IMR-90 (cell line): ENCODE results near the gene RMI2.

Experiments
- BHLHE40 ChIP-seq: fragments of 150-350 bp; IDR thresholded peaks from 2 replicates; pipeline ENCODE4 v1.6.1; 2016; ENCODE audit warnings: mild to moderate bottlenecking, low read depth, low read length
- NFE2L2 ChIP-seq: fragments of 150-350 bp; IDR thresholded peaks from 2 replicates; pipeline ENCODE4 v1.6.1; 2016; ENCODE audit warnings: low read depth, mild to moderate bottlenecking, low read length
- POLR2A ChIP-seq: IDR thresholded peaks from 2 replicates; pipeline ENCODE4 v1.6.1; 2012; ENCODE audit warnings: mild to moderate bottlenecking, low read depth, low read length
- RAD21 ChIP-seq: IDR thresholded peaks from 2 replicates; pipeline ENCODE4 v1.6.1; 2012; ENCODE audit warnings: low read length, improper control_type of control experiment
- RCOR1 ChIP-seq: IDR thresholded peaks from 2 replicates; pipeline ENCODE4 v1.6.1; 2012; ENCODE audit warnings: mild to moderate bottlenecking, low read length, improper control_type of control experiment; ENCODE audit not compliant: insufficient replicate concordance
- TF ChIP-seq, protein P1 (sequence below): conservative IDR thresholded peaks from 2 replicates; pipeline ENCODE4 v1.5.1; 2012; ENCODE audit warnings: mild to moderate bottlenecking, low read depth, low read length, improper control_type of control experiment
- TF ChIP-seq, protein P2 (sequence below): fragments of 150-350 bp; IDR thresholded peaks from 2 replicates; pipeline ENCODE4 v1.6.1; 2017; ENCODE audit warnings: mild to moderate bottlenecking, antibody characterized with exemption, low read length, low read depth

DNA sequence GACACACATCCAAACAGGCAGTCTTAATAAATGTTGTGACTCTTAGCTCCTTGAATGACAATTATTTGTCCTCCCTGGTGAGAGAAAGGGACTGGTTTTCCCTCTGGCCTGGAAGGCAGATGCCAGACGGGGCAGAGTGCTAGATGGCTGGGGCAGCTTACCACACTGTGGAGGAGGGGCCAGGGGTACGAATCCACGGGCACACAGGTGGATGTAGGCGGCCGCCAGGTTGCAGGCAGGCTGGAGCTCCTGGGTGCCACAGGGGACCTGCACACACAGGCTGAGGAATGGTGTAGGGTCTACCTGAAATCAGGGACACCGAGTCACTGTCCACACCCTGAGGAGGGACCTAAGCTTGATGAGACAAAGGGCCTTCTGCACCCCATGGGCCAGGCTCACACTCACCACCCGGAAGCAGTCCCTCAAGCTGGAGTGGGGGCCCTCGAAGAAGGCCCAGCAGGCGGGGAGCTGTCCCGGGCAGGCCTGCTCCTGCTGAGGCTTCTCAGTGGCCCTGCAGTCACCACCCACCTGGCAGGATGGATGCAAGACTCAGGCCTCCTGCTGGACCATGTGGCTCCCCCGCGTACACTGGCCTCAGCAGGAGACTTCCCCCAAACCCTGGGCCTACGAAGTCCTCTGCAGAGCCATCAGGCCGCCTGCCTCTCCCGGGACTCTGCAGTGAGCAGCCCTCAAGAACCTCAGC, 38.4 kb downstream of the RMI2 start:
- TF ChIP-seq, protein P1, sequence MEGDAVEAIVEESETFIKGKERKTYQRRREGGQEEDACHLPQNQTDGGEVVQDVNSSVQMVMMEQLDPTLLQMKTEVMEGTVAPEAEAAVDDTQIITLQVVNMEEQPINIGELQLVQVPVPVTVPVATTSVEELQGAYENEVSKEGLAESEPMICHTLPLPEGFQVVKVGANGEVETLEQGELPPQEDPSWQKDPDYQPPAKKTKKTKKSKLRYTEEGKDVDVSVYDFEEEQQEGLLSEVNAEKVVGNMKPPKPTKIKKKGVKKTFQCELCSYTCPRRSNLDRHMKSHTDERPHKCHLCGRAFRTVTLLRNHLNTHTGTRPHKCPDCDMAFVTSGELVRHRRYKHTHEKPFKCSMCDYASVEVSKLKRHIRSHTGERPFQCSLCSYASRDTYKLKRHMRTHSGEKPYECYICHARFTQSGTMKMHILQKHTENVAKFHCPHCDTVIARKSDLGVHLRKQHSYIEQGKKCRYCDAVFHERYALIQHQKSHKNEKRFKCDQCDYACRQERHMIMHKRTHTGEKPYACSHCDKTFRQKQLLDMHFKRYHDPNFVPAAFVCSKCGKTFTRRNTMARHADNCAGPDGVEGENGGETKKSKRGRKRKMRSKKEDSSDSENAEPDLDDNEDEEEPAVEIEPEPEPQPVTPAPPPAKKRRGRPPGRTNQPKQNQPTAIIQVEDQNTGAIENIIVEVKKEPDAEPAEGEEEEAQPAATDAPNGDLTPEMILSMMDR, result no peak
- TF ChIP-seq RAD21 (no peak), POLR2A (no peak), NFE2L2 (no peak), RCOR1 (no peak), BHLHE40 (no peak)
- TF ChIP-seq, protein P2, sequence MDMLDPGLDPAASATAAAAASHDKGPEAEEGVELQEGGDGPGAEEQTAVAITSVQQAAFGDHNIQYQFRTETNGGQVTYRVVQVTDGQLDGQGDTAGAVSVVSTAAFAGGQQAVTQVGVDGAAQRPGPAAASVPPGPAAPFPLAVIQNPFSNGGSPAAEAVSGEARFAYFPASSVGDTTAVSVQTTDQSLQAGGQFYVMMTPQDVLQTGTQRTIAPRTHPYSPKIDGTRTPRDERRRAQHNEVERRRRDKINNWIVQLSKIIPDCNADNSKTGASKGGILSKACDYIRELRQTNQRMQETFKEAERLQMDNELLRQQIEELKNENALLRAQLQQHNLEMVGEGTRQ, result no peak
